ENCODE results near the gene EFHD1. TPM values are rescaled to one million over a fixed set of nuclear protein-coding genes. Genes with fewer than 3 reads are reported as not detected.
A peak's percentile ranks its signal among the peaks of the same experiment; 100 is the strongest.
"Not testable (repeated sequence)": the region's sequence is repeated elsewhere in the genome, so short reads cannot be mapped to it uniquely, and the experiment has no call there.

The EFHD1 gene
- total RNA-seq, 2 experiments from 2014 or later = 0.23 TPM; not detected in 1

GRCh38 chr2:232621186-232621585 lies 12.2 kb upstream of the EFHD1 start:
- no peaks in the 10 kb centered on the region for H3K36me3 Mint-ChIP-seq (ENCODE audit: low read depth)
- intact Hi-C loops (cut with DNase I, micrococcal nuclease) = no loop called here
- no peaks in the 10 kb centered on the region for H3K4me1 Mint-ChIP-seq
- no peaks in the 10 kb centered on the region for H3K9me3 Mint-ChIP-seq (ENCODE audit: low read depth)
- CTCF ChIA-PET = no interaction called here
- ATAC-seq (no peak), DNase-seq (no peak)
- no peak overlapping the region for H3K4me3 Mint-ChIP-seq
- H3K27me3 Mint-ChIP-seq = peaks cover 5% of the 10 kb centered on the region
- POLR2A ChIA-PET = no interaction called here
- no peak overlapping the region for H3K27ac Mint-ChIP-seq

- ATAC-seq = no peak
- DNase-seq = no peak
- POLR2A ChIA-PET = no interaction called here
- CTCF ChIA-PET = interaction anchor here (0.8 kb wide), 1 partner anchor 12 kb away, joined by 3 read pairs; no protein-coding TSS in a partner anchor
- Mint-ChIP-seq H3K27me3 (peaks cover 8% of the 10 kb centered on the region), H3K27ac (no peak overlapping the region), H3K4me3 (no peak overlapping the region), H3K36me3 (ENCODE audit: low read depth) (no peaks in the 10 kb centered on the region), H3K9me3 (ENCODE audit: low read depth) (no peaks in the 10 kb centered on the region), H3K4me1 (peaks cover 2% of the 10 kb centered on the region)
- intact Hi-C loops (cut with DNase I, micrococcal nuclease) = no loop called here
These were observed 10.8 kb upstream of the EFHD1 start for GRCh38 chr2:232622563-232622962.

- no peaks in the 10 kb centered on the region for H3K36me3 Mint-ChIP-seq (ENCODE audit: low read depth)
- H3K27ac Mint-ChIP-seq = no peak overlapping the region
- H3K4me3 Mint-ChIP-seq = no peak overlapping the region
- peaks cover 12% of the 10 kb centered on the region for H3K27me3 Mint-ChIP-seq
- DNase-seq (no peak), ATAC-seq (no peak)
- ChIA-PET POLR2A (interaction anchor here (0.7 kb wide), 1 partner anchor 10 kb away, joined by 3 read pairs; no protein-coding TSS in a partner anchor), CTCF (interaction anchor here (0.6 to 0.8 kb wide), 3 partner anchors 87 to 460 kb away, joined by 3 to 5 read pairs (median 3); no protein-coding TSS in a partner anchor)
- intact Hi-C loops (cut with DNase I, micrococcal nuclease) = no loop called here
- peaks cover 2% of the 10 kb centered on the region for H3K4me1 Mint-ChIP-seq
- H3K9me3 Mint-ChIP-seq (ENCODE audit: low read depth) = no peaks in the 10 kb centered on the region
These were observed 9.3 kb upstream of the EFHD1 start for GRCh38 chr2:232623768-232624765.

- peaks cover 15% of the 10 kb centered on the region for H3K27me3 Mint-ChIP-seq
- DNase-seq (no peak), ATAC-seq (no peak)
- intact Hi-C loops (cut with DNase I, micrococcal nuclease) = no loop called here
- POLR2A ChIA-PET = no interaction called here
- H3K4me3 Mint-ChIP-seq = no peak overlapping the region
- H3K36me3 Mint-ChIP-seq (ENCODE audit: low read depth) = no peaks in the 10 kb centered on the region
- CTCF ChIA-PET = interaction anchor here (0.6 to 1.2 kb wide), 4 partner anchors 10 to 16 kb away, joined by 3 read pairs; no protein-coding TSS in a partner anchor
- no peak overlapping the region for H3K27ac Mint-ChIP-seq
- H3K4me1 Mint-ChIP-seq = peaks cover 2% of the 10 kb centered on the region
- no peaks in the 10 kb centered on the region for H3K9me3 Mint-ChIP-seq (ENCODE audit: low read depth)
These were observed 6.8 kb upstream of the EFHD1 start for GRCh38 chr2:232626584-232626983.

GRCh38 chr2:232628466-232629128 lies 4.8 kb upstream of the EFHD1 start:
- intact Hi-C loops (cut with DNase I, micrococcal nuclease) = no loop called here
- peaks cover 23% of the 10 kb centered on the region for H3K27me3 Mint-ChIP-seq
- no peaks in the 10 kb centered on the region for H3K36me3 Mint-ChIP-seq (ENCODE audit: low read depth)
- CTCF ChIA-PET = interaction anchor here (0.7 to 1.3 kb wide), 2 partner anchors 23 to 487 kb away, joined by 3 to 4 read pairs; no protein-coding TSS in a partner anchor
- no peak for ATAC-seq
- POLR2A ChIA-PET = interaction anchor here (0.7 kb wide), 1 partner anchor 383 kb away, joined by 3 read pairs; no protein-coding TSS in a partner anchor
- no peaks in the 10 kb centered on the region for H3K9me3 Mint-ChIP-seq (ENCODE audit: low read depth)
- H3K27ac Mint-ChIP-seq = no peak overlapping the region
- H3K4me1 Mint-ChIP-seq = peaks cover 7% of the 10 kb centered on the region
- no peak overlapping the region for H3K4me3 Mint-ChIP-seq
- no peak for DNase-seq

- H3K27ac Mint-ChIP-seq = no peak overlapping the region
- intact Hi-C loops (cut with DNase I, micrococcal nuclease) = no loop called here
- CTCF ChIA-PET = interaction anchor here (0.7 to 1.3 kb wide), 2 partner anchors 24 to 486 kb away, joined by 3 to 4 read pairs; no protein-coding TSS in a partner anchor
These were observed 4.3 kb upstream of the EFHD1 start for GRCh38 chr2:232629129-232629475.

GRCh38 chr2:232632229-232632903 lies 1.0 kb upstream of the EFHD1 start:
- Mint-ChIP-seq H3K9me3 (ENCODE audit: low read depth) (no peaks in the 10 kb centered on the region), H3K4me1 (peaks cover 6% of the 10 kb centered on the region), H3K4me3 (peak overlapping the region; percentile 2), H3K27ac (no peak overlapping the region), H3K36me3 (ENCODE audit: low read depth) (no peaks in the 10 kb centered on the region), H3K27me3 (peaks cover 36% of the 10 kb centered on the region)
- CTCF ChIA-PET = interaction anchor here (0.8 to 1.0 kb wide), 2 partner anchors 20 to 339 kb away, joined by 3 to 4 read pairs; no protein-coding TSS in a partner anchor
- POLR2A ChIA-PET = interaction anchor here (0.6 kb wide), 2 partner anchors 66 to 73 kb away, joined by 3 read pairs; no protein-coding TSS in a partner anchor
- DNase-seq (no peak), ATAC-seq (no peak)
- intact Hi-C loops (cut with DNase I, micrococcal nuclease) = no loop called here

More at GRCh38 chr2:232629129-232629475, 4.3 kb upstream of the EFHD1 start:
- POLR2A ChIA-PET = interaction anchor here (0.7 kb wide), 1 partner anchor 383 kb away, joined by 3 read pairs; no protein-coding TSS in a partner anchor
- no peak for DNase-seq
- Mint-ChIP-seq H3K27me3 (peaks cover 22% of the 10 kb centered on the region), H3K4me1 (peaks cover 7% of the 10 kb centered on the region), H3K36me3 (ENCODE audit: low read depth) (no peaks in the 10 kb centered on the region), H3K4me3 (no peak overlapping the region), H3K9me3 (ENCODE audit: low read depth) (no peaks in the 10 kb centered on the region)
- no peak for ATAC-seq

- POLR2A ChIA-PET = no interaction called here
- Mint-ChIP-seq H3K4me1 (peaks cover 5% of the 10 kb centered on the region), H3K27ac (no peak overlapping the region), H3K27me3 (peaks cover 35% of the 10 kb centered on the region), H3K36me3 (ENCODE audit: low read depth) (no peaks in the 10 kb centered on the region), H3K9me3 (ENCODE audit: low read depth) (no peaks in the 10 kb centered on the region), H3K4me3 (peak overlapping the region; percentile 2)
- CTCF ChIA-PET = interaction anchor here (0.6 to 1.0 kb wide), 4 partner anchors 21 to 339 kb away, joined by 3 to 4 read pairs (median 3); no protein-coding TSS in a partner anchor
- intact Hi-C loops (cut with DNase I, micrococcal nuclease) = no loop called here
- DNase-seq (no peak), ATAC-seq (no peak)
These were observed 446 bp upstream of the EFHD1 start for GRCh38 chr2:232632904-232633412.

- Mint-ChIP-seq H3K4me3 (no peak overlapping the region), H3K9me3 (ENCODE audit: low read depth) (no peaks in the 10 kb centered on the region), H3K4me1 (peaks cover 5% of the 10 kb centered on the region), H3K27me3 (peaks cover 36% of the 10 kb centered on the region), H3K27ac (no peak overlapping the region), H3K36me3 (ENCODE audit: low read depth) (no peaks in the 10 kb centered on the region)
- POLR2A ChIA-PET = interaction anchor here (0.5 kb wide), 1 partner anchor 11 kb away, joined by 3 read pairs; no protein-coding TSS in a partner anchor
- intact Hi-C loops (cut with DNase I, micrococcal nuclease) = no loop called here
- CTCF ChIA-PET = interaction anchor here (0.8 kb wide), 1 partner anchor 29 kb away, joined by 3 read pairs; no protein-coding TSS in a partner anchor
- DNase-seq = no peak
- ATAC-seq = no peak
These were observed 1.1 kb downstream of the EFHD1 start for GRCh38 chr2:232634206-232635150.

- CTCF ChIA-PET = interaction anchor here (0.8 kb wide), 1 partner anchor 30 kb away, joined by 3 read pairs; no protein-coding TSS in a partner anchor
- peaks cover 36% of the 10 kb centered on the region for H3K27me3 Mint-ChIP-seq
- H3K36me3 Mint-ChIP-seq (ENCODE audit: low read depth); ATAC-seq; DNase-seq; intact Hi-C loops (cut with DNase I, micrococcal nuclease); H3K9me3 Mint-ChIP-seq (ENCODE audit: low read depth); H3K4me3 Mint-ChIP-seq; H3K27ac Mint-ChIP-seq; H3K4me1 Mint-ChIP-seq; POLR2A ChIA-PET: not testable (repeated sequence)
These were observed 2.0 kb downstream of the EFHD1 start for GRCh38 chr2:232635376-232635775.
